HG03097 (cell line): ENCODE results near the gene RAB6A.

Experiments
- ATAC-seq: cut with Tn5 transposase; IDR thresholded peaks from one replicate; pipeline ENCODE4 v1.9.1; 2021; ENCODE audit not compliant: unreplicated experiment, low FRiP score

Gene RAB6A

DNA sequence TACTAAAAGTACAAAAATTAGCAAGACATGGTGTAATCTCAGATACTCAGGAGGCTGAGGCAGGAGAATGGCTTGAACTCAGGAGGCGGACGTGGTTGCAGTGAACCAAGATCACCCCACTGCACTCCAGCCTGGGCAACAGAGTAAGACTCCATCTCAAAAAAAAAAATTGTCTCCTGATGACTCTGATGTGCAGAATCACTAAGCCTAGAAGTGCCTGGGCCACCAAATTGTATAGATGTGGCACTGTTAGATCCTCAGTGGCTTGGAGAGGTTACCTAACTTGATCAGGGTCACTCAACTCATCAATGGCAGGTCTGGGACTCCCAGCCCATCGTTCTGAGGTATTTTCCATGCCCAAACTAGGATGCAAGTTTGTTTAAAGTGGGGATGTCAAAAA is 103.9 kb downstream of the RAB6A start:
- ATAC-seq = no peak

DNA sequence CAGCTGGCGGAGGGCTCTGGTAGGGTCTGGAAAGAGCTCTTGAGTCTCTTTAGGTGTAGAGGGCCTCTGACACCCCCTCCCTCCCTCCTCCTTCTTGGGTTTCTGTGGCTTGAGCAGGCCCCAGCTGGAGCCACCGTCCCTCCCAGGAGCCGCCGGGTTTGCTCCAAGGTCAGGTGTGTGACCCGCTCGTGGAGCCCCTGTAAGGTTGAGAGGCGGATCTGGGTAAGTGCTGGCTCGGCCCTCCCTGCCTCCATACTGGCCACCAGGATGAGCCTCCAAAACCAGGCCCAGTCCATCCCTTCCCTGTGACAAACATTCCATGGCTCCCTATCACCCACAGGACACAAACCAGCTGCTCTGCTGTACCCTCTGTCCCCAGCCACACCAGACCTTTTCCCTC is 105.2 kb downstream of the RAB6A start:
- no peak for ATAC-seq

DNA sequence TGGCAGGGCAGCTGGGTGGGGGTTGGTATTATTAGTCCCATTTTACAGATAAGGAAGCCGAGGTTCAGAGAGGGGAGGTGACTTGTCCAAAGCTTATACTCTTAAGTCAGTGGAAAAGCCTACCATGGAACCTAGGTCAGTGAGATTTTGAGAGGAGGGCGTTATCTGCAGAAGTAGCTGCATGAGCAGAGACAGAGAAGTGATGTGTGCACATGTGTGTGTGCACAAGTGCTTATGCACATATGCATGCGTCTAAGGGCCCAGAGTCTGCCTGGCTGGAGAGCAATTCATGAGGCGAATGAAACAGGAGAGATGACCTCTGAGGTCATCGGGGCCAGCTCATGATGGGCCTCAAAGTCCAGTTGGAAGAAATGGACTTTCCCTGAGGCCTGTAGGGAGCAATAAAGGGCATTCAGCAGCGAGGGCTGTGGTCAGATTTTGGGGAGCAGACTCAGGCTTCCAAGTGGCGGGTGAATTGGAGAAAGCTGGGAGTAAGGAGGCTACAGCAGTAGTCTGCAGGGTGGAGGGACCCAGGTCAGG is 106.3 kb downstream of the RAB6A start:
- ATAC-seq = no peak

DNA sequence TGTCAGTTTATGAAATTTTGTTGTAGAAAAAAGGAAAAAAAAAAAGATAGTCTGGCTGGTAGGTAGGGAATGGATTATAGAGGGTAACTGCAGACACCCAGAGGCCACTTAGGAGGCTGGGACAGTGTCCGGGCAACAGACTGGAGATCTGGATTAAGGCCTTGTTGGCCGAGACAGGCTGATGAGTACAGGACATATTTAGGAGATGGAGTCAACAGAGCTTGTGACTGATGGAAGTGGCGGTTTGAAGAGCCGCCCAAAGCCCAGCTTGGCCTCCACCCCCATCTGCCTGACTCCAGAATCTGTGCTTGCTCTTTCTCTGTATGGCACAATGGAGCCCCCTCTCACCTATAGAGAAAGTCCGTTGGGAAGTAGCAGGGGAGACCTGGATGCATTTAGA is 106.9 kb downstream of the RAB6A start:
- ATAC-seq = no peak

DNA sequence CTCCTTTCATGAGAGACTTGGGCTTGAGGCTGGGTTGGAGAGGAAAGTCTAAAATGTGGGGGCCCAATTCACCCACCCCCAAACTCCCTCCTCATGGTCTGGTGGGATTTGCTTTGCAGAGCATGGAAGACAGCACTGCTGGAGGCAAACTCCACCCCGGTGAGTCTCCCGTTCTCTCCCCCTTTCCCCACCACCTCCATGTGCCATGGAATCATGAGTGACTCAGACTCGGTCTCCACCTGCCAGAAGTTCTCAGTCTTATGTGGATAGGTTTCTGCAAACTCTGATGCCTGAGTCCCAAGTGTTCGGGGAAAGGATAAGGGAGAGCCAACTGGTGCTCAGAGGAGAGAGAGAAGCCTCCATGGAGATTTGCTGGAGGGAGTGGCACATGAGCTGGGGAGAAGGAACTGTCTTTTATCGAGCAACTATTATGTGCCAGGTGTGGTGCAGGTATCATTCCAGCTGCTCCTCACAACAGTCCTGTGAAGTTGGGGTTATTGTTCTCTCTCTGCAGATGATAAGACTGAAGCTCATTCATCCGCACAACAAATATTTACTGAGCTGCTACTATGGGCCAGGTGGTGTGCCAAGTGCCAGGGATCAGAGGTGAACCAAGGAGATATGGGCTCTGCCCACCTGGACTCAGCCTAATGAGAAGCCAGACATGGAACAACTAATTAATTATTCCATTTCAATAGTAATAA is 107.9 kb downstream of the RAB6A start:
- ATAC-seq = no peak

DNA sequence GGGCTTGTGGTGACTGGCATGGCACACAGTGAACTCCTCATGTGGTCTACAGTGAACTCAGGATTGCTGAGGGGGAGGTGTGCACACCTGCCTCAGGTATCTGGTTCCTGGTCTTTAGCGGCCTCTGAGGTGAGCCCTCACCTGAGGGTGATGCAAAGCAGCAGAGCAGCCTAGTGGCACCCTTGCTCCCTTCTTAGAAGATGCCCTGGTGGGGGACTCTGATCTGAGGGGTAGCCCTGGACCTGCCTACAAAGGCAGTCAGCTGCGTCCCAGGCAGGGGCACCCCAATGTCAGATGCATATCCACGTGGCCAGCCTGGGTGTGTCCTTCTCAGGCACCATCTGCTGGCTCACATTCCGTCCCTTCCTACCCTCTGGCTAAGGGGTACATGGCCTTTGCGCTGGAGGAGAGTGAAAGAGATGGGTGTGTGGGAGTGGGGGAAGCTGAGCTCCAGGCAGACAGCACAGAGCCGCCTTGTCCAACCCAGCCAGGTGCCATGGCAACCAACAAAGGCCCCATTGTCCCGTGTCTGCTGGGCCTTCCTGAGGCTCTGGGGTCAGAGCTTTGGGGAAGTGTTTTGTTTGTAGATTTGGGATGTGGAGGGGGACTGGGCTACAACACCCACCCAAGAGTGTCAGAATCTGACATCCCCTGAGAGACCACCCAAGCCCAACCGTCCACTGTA is 108.7 kb downstream of the RAB6A start:
- ATAC-seq = no peak

DNA sequence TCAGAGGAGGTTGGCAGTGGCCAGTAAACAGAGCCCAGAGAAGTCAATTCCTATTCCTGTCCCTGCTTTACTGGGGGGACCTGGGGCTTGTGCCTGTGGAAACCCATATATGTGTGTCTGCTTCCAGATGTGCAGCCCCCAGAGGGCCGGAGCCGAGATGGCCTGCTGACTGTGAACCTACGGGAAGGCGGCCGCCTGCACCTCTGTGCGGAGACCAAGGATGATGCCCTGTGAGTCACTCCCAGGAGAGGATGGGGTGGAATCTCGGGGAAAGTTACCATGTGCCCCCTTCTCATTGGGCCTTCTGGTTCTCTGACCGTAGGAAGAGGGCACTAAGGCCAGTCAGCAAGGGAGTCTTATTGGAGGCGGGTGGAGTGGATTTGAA is 109.2 kb downstream of the RAB6A start:
- ATAC-seq = no peak

DNA sequence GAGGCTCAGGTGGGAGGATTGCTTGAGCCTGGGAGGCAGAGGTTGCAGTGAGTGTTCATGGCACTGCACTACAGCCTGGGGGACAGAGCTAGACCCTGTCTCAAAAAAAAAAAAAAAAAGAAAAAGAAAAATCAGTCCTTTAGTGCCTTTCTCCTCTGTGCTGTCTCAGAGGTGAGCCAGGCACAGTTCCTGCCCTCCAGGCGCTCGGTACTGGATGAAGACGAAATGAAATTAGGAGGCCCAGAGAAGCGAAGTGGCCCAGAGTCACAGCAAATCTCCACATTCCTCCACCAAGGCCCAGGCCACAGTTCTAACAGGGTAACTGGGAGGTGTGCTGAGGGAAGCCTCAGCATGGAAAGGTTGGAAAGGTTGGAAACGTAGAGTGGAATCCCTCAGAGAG is 109.6 kb downstream of the RAB6A start:
- ATAC-seq = no peak

DNA sequence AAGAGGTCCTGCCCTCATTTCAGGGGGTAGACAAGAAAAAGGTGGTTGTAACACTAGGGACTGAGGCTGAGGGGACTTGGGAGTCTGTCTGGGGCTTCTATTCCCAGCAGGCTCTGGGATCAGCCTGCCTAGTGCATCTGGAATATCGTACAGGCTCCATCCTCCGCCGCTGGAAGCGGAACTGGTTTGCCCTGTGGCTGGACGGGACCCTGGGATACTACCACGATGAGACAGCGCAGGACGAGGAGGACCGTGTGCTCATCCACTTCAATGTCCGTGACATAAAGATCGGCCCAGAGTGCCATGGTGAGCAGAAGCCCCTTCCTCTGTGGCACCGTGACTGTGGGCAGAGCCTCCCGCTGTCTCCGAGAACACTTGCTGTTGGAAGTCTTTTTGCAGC is 110.5 kb downstream of the RAB6A start:
- ATAC-seq = no peak

DNA sequence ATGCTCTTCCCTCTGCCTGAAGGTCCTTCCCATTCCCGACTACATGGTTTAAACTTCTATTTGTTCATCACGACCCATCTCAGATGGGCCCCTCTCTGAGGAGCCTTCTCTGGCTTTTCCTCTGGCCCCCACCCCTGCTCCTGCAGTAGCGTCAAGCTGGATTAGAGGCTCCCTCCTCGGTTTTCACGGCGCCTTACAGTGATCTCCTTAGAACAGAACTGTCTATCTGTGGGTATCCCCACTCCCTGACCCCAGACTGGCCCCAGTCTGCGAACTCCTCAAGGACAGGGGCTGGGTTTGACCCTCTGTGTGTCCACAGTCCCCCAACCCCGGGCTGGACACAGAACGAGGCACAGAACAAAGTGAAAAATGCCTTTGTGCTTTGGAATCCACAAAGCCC is 111.7 kb downstream of the RAB6A start:
- ATAC-seq = no peak

DNA sequence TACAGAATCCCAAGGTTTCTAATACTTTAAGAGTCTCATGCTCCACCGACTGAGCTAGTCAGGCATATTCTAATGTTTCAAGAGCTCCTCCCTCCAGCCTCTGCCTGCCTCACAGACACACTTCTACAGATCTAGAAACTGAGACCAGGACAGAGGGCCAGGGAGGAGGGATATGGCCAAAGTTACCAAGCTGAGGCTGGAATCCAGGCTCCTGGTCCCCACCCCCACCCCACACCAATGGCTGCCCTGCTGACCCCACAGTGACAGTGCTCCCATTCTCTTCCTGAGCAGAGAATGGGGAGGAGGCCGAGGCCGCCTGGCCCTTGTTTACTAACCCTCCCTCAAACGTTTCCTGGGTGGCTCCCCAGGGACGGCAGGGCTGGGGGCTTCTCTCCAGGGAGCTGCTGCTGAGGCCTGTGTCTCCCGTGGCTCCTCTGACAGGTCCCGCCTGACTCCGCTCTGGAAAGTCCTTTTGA is 112.3 kb downstream of the RAB6A start:
- ATAC-seq = no peak

DNA sequence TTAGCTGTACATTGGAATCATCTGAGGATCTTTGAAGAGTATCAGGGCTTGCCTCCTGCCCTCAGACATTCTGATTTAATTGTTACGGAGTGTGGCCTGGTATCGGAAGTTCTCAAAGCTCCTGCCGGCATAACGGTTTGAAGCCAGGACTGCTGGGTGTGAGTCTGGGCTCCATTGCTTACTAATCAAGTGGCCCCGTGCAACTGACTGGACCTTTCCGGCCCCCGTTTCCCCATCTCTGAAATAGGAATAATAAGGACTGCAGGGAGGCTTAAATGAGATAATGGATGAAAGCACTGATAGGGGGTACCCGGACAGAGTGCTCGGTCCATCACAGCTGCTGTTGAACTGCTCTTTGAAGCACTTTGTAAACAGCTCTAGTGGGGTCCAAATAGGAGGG is 112.8 kb downstream of the RAB6A start:
- no peak for ATAC-seq

DNA sequence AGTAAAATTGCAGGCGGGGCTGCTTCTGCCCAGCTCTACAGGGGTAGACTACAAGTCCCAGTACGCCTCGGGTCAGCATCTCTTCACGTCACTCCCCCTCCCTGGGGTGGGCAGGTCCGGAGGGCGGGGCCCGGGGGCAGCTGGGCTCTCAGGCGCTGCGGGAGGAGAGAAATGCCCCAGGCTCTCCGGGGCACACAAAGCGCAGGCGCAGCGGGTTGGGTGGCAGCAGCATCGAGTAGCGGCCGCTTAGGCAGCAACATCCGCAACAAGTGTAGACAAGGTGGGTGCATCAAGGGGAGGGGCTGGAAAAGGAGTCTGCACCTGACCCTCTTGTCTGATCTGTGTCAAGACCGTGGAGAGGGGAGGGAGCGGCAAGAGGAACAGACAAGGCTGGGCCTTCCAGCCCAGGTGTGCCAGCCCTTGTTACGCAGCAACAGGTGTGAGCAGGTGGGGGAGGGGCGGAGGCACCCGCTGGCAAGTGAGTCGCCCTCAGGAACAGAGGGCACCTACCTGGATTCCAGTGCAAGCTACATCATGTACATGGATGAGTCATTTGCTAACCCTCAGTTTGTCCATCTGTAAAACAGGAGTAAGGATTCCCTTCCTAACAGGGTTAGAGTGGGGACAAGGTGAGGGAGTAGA is 113.3 kb downstream of the RAB6A start:
- ATAC-seq = peak; percentile 57

DNA sequence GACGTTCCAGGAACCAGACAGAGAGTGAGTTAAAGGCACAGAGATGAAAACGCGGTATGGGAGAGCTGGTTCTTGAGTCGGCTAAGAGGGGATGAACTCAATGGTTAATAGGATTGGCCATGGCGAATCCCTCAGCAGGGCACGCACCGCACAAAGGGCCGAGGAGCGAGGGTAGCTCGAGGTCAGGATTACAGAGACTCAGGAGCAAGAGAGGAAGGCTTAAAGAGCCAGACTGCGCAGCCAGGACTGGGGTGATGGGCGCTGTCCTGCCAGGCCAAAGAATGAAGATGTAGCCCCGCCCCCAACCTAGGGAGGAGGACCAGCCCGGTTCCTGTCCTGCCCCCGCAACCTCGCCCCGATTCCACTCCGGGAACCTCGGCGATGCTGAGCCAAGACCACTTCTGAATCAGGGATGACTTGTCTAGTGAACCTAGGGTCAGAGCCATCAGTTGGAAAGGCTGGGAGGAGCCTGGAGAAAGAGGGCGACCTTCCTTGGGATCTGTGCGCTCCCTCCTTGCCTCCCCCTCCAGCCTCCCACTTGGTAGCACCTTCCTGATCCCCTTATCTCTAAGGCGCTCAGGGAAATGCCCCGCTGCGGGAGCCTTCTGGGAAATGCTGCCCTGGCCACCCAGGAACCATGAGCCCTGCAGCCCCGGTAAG is 114.8 kb downstream of the RAB6A start, which contains the start of gene PLEKHB1:
Gene PLEKHB1, plus strand, starts transcription at position 610 of the 660 bp plus-strand sequence. Its CDS starts 28 bp downstream, at position 638.
- ATAC-seq = no peak

DNA sequence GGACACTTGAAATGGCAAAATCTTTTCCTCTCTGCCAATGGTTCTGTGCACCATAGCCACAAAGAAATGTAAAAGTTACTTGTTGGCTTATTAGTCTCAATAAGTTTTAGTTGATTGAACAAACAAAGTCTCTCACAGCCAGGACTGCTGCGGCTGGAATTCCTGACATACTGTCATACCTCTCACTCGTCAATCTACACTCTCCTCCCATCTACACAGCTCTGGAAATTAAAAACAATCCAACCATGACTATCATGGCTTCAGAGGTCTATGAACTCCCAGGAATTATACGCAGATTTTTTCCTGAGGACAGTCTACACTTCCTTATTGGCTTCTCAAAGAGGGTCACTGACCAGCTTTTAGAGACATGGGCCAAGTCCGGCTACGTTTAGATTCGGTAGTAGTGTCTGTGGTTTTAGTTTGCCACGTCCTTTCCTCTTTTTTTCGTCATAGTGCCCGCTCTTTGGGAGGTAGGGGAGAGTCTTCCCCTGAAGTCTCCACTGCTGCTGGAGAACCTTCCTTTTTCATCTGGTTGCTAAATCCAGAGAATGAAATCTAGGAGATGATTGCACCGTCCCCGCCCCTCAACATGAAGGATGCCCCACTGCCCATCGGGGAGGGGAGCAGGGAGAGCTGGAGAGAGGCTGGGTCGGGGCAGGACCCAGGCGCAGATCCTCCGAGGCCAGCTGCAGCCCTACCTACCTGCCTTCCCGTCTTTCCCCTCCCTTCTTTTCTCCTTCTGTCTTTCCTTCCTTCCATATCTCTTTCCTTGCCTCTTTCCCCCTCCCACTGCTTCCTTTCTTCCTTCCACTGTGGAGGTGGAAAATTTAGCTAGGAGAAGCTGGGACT is 115.5 kb downstream of the RAB6A start:
- ATAC-seq = no peak

DNA sequence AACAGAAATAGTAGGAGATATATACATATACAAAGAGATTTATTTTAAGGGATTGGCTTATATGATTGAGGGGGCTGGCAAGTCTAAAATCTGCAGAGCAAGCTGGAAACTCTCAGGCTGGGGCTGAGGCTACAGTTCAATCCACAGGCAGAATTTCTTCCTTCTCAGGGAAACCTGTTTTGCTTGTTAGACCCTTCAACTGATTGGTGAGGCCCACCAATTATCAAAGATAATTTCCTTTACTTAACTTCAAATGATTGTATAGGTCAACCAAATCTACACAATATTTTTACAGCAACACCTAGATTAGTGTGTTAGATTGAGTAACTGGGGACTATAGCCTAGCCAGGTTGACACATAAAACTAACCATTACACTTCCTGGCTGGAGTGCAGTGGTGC is 119.2 kb downstream of the RAB6A start:
- ATAC-seq = no peak

DNA sequence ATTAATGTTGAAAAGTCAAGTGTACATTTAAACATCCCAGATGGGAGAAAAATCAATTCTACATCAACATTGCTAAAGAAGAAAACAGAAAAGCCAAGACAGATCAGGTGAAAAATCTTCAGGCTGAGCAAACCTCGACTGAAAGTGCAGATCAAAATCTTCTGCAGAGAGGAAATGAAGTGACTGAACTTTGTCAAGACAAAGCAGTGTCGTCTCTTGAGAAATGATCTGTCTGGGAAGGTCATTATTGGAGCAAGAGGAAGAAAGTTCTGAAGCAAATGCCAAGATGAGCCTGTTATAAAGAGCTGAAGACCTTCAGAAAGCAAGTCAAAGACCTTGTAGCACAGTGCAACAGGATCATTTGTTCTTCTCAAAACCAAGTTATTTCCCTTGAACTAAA is 120.3 kb downstream of the RAB6A start:
- no peak for ATAC-seq

DNA sequence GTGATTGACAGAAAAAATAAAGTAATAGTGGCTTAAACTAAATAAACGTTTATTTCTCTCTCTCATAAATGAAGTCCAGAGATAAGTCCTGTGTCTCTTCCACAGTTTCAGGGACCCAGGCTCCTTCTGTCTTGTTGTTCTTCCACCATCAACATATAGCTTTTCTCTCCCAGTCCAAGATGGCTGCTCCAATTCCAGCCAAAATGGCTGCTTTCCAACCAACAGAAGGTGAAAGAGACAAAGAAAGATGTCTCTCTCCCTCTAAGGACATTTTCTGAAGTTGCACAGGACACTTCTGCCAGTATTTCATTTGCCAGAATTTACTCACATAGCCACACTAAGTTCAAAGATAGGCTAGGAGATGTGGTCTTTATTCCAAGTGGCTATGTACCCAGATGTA is 123.9 kb downstream of the RAB6A start:
- no peak for ATAC-seq

DNA sequence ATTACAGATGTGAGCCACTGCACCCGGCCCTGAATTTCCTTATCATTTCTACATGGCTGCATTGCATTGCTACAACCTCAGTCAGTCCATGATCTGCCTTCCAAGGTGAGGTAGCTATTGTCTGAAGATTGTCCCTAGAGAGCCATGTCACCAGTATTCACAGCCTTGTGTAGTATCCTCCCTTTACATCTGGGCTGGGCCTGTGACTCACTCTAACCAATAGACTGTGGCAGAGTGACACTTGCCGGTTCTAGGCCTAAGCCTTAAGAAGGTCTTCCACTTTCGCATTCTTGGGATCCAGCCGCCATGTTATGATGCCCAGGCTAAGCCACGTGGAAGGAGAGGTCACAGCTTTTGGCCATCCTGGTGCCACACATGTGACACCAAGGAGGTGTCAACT is 124.6 kb downstream of the RAB6A start:
- ATAC-seq = no peak

DNA sequence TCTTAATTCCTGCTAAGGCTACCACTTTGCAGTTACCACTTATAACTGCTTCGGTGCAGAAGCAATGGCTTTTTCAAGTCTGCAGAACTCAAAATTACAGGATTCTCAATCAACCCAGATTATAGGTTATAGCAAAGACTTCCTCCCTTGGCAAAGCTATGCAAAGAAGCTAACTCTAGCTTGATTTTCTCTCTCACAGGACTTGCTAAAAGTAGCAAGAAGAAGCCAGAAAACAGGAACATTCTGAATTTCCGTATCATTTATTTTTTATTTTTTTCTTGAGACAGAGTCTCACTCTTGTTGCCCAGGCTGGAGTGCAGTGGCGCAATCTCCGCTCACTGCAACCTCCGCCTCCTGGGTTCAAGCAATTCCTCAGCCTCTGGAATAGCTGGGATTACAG is 125.2 kb downstream of the RAB6A start:
- no peak for ATAC-seq
